T-helper 17 cell (primary cell): ENCODE results near the gene LOX. TPM values are rescaled to one million over a fixed set of nuclear protein-coding genes. Genes with fewer than 3 reads are reported as not detected.

ENCODE experiments used
- ATAC-seq: fragments of 150-1000 bp; cut with Tn5 transposase; 2 replicates; pipeline ENCODE4 v1.10.0; 2021; ENCODE audit warnings: mild to moderate bottlenecking, moderate library complexity
- DNase-seq, 3 donors: peaks; one replicate each; pipeline versions ENCODE4 v3.0.0 to v3.0.0-alpha.2; 2020 to 2021
- H3K9me3 ChIP-seq: one replicate; pipeline ENCODE4 v1.7.0; 2013; ENCODE audit warnings: low read length, mild to moderate bottlenecking; ENCODE audit not compliant: control insufficient read depth, poor library complexity, severe bottlenecking
- H3K27ac Mint-ChIP-seq: one replicate; pipeline ENCODE4 v1.8.0; 2022; ENCODE audit warnings: mild to moderate bottlenecking, moderate library complexity, mixed read lengths
- H3K27me3 Mint-ChIP-seq: one replicate; pipeline ENCODE4 v1.8.0; 2022; ENCODE audit warnings: mixed read lengths
- H3K36me3 Mint-ChIP-seq: one replicate; pipeline ENCODE4 v1.8.0; 2022; ENCODE audit warnings: low read depth, mixed read lengths
- H3K4me1 Mint-ChIP-seq: one replicate; pipeline ENCODE4 v1.8.0; 2022; ENCODE audit warnings: mild to moderate bottlenecking, mixed read lengths
- H3K4me3 Mint-ChIP-seq: one replicate; pipeline ENCODE4 v1.8.0; 2022; ENCODE audit warnings: mild to moderate bottlenecking, moderate library complexity, mixed read lengths
- total RNA-seq, 4 donors: library from RNA in 2 of 4; stranded (reverse) in 2 of 4; gene quantifications; one replicate each; pipeline ENCODE4 v1.2.3 and lab custom pipeline; 2022 to 2026

LOX gene
- total RNA-seq, 2 donors from 2014 or later: 0.65 TPM; not detected in 1

DNA sequence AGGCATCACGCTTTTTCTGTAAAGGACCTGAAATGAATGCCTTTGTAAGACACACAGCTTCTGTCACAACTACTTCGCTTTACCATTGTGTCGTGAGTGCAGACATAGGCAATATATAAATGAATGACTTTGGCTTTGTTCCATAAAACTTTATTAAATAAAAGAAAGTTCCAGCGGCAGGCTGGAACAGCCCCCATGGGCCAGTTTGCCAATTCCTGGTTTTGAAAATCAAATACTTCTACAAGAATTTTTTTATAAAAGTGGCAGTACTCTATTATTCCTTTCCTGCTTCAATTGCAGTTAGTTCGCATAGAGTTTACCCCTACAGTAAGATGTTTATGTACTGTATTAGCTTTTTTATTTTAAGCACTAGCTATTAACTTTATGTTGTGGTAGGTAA, 62.6 kb downstream of the LOX start:
- DNase-seq: no peak
- no peaks in the 10 kb centered on the region for H3K9me3 ChIP-seq
- peaks cover 7% of the 10 kb centered on the region for H3K36me3 Mint-ChIP-seq
- H3K27me3 Mint-ChIP-seq: no peaks in the 10 kb centered on the region
- peaks cover 9% of the 10 kb centered on the region for H3K4me1 Mint-ChIP-seq
- H3K4me3 Mint-ChIP-seq: no peak overlapping the region
- H3K27ac Mint-ChIP-seq: no peak overlapping the region
- ATAC-seq: no peak

DNA sequence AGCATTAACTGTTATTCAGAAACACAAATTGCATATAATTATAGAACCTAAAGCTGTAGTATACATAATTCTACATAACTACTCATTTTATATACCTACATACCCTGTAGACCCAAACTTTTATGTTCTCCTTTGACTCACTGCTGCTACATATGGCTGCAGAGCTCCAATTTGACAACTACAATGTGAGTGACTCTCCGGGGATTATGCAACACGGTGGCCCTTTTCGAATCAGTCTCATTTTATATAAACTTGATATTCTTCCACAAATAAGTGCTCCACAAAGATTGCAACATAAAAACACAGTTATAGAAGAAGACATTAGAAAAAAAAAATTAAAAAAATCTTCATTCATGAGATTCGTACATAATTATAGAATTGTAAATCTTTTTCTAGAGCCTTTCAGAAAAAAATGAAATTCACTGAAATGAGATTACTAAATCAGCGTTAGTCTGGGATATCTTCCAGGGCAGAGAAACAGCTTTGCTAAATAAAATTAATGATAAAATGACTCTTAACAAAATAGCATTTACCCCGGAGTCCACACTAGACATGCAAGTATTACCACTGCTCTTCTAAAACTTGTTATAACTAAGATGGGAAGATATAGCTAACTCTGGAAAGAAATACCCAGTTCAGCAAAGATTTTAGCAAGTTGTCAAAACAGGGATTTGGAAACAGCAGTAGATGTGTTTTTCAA, 63.7 kb downstream of the LOX start:
- H3K9me3 ChIP-seq: no peaks in the 10 kb centered on the region
- H3K4me1 Mint-ChIP-seq: peaks cover 15% of the 10 kb centered on the region
- H3K4me3 Mint-ChIP-seq: no peak overlapping the region
- H3K27me3 Mint-ChIP-seq: no peaks in the 10 kb centered on the region
- H3K27ac Mint-ChIP-seq: no peak overlapping the region
- DNase-seq: no peak
- peaks cover 4% of the 10 kb centered on the region for H3K36me3 Mint-ChIP-seq
- no peak for ATAC-seq

Other genes starting within 250 kb of the LOX start
- not detected for gene FTMT, start 226.4 kb downstream of the LOX start, total RNA-seq
- 1 to 10 TPM; 7.6 to 9.6 TPM for gene SRFBP1, start 116.3 kb downstream of the LOX start, total RNA-seq
- under 1 TPM in 1 of 2 donors, not detected in 1; 0.57 TPM for gene ZNF474, start 51.3 kb upstream of the LOX start, total RNA-seq
- gene SNCAIP, start 234.0 kb upstream of the LOX start, total RNA-seq: not detected